HG03108 (cell line): ENCODE data around the gene COL26A1.
"Not testable (repeated sequence)": the region's sequence is repeated elsewhere in the genome, so short reads cannot be mapped to it uniquely, and the experiment has no call there.

Experiments
- ATAC-seq: cut with Tn5 transposase; IDR thresholded peaks from one replicate; pipeline ENCODE4 v1.9.1; 2021; ENCODE audit warnings: moderate library complexity; ENCODE audit not compliant: unreplicated experiment

The COL26A1 gene

GRCh38 chr7:101490439-101490838 lies 127.8 kb downstream of the COL26A1 start:
- ATAC-seq: not testable (repeated sequence)

GRCh38 chr7:101491442-101491841 lies 128.8 kb downstream of the COL26A1 start:
- ATAC-seq: not testable (repeated sequence)

DNA sequence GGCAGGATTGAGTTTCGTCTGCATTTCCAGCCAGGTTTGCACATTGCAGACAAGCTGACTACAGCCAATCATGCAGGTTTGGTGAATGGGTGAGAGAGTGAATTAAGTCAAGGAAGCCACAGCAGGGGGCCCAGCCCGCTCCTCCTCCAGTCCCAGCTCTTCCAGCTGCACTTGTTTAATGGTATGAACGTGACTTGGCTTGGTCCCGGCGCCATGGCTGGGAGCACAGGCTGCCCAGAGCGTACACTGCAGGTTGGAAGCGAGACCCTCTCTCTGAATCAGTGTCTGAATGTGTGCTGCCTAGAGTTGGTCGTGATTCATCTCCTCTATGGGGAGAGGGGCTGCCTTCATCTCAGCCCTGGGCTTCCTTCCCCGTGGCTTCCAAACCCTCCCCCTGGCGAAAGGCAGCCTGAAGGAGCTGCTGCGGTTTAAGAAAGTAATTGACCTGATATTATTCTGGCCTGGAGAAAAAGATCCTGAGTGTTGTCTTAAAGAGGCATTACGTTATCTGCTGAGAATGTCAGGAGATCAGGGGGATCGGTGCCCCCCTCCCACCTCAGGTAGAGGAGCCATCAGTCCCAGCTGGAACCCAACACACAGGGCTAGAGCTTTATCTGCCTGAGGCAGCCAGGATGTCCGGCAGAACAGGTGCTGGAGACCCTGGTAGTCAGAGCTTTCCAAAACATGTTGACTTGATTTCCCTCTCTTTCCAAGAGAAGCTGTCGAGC lies 132.1 kb downstream of the COL26A1 start:
- no peak for ATAC-seq

- no peak for ATAC-seq
Measured at GRCh38 chr7:101496017-101496416, 133.3 kb downstream of the COL26A1 start.

- ATAC-seq: no peak
Measured at GRCh38 chr7:101501351-101501750, 138.7 kb downstream of the COL26A1 start.

DNA sequence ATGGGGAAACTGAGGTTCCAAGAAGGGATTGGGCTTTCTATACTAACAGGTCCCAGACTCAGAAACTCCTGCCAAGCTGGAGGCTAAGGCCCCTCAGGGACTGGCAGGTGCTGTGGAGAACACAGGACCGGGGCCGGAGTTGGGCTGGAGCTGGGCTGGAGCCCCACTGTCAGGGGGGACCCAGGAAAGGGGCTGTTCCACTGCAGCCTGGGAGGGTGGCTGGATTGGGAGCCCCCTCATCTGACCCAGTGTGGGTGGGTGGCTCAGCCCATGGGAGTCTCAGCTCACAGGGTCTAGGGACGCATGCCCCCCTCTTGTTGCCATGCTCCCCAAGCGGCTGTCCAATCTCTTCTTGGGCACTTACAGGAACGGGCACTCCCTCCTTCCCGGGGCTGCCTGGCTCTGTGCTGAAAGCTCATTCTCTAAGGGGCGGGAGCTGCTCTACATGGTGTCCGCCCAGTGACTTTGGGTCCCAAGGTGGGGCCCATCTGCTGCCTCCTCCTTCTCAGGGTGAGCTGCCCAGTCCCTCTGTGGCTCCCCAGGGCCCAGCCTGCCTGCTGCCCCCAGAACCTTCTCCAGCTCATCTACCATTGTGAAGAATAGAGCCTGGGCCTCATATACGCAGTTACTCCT lies 139.9 kb downstream of the COL26A1 start:
- no peak for ATAC-seq

- ATAC-seq: not testable (repeated sequence)
Measured at GRCh38 chr7:101505510-101505909, 142.8 kb downstream of the COL26A1 start.

- no peak for ATAC-seq
Measured at GRCh38 chr7:101506531-101506930, 143.9 kb downstream of the COL26A1 start.

DNA sequence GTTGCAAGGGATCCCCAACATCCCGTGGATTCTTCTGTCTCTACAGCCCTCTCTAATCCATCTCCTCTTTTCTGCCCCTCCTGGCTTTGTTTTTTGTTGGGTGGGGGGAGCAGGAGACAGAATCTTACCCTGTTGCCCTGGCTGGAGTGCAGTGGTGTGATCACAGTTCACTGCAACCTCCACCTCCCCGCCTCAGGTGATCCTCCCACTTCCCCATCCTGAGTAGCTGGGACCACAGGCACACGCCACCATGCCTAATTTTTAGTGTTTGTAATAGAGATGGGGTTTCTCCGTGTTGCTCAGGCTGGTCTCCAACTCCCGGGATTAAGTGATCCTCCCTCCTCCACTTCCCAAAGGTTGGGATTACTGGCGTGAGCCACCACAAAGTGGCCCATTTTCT lies 144.7 kb downstream of the COL26A1 start:
- no peak for ATAC-seq

- no peak for ATAC-seq
Measured at GRCh38 chr7:101507791-101508252, 145.1 kb downstream of the COL26A1 start.

- ATAC-seq: no peak
Measured at GRCh38 chr7:101510297-101510696, 147.6 kb downstream of the COL26A1 start.

DNA sequence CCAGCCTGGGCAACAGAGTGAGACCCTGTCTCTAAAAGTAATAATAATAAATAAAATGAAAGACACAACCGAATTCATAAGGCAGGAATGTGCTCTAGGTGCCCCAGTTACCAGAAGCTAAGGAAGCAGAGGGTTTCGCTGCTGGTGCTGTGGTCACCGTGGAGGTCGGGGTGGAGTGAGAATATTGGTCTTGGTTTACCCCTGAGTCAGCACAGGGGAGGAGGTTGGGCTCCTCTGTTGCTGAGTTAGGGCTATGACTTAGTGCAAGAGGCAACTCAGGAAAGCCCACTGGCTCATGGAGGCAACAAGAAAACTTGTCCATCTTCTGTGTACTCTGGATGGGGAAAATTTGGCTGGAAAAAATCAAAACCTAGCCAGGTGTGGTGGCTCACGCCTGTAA lies 149.3 kb downstream of the COL26A1 start:
- ATAC-seq: no peak

DNA sequence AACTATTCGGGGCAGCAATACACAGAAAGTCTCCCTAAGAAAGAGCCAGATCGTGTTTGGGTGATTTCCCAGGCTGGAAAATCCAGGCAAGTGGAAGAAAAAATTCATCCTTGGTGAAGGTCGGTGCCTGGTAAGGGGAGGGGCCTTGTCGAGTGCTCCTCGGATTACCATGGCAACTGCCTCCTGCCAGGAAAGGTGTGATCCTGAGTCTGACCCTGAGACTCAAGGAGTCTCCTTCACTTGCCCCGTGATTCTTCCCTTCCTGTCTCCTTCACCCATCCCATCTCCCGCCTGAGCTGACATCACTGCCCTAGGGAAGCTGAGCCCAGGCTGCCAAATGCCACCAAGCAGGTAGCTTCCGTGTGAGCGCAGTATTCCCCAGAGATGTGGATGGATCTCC lies 154.2 kb downstream of the COL26A1 start:
- no peak for ATAC-seq

GRCh38 chr7:101517304-101517703 lies 154.6 kb downstream of the COL26A1 start:
- ATAC-seq: no peak

GRCh38 chr7:101518336-101518735 lies 155.7 kb downstream of the COL26A1 start:
- no peak for ATAC-seq

DNA sequence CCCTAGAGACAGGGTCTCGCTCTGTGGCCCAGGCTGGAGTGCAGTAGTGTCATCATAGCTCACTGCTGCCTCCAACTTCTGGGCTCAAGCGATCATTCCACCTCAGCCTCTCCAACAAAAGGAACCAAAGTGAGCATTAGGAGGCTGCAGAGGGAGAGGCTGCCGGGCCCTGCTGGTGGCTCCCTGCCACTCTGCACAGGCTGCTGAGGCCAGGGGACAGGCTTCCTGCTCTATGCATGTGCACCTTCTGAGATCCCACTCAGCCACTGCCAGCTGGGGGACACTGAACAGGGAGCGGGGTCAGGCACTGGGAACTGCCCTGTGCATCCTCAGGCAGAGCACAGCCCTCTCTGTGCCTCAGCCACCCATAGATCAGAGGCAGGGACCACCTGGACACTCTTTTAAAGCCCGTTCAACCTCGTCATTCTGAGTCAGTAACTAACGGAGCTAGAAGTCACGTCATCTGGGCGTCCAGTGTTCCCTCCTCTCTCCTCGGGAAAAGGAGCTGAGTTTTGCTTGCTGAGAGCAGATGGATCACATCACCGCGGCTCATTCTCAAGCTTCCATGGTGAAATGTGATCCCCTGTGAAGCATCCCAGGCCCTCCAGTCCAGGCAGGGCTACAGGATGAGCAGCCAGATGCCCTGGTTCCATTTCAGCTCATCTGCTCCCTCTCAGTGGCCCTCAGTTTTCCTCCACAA lies 156.8 kb downstream of the COL26A1 start:
- no peak for ATAC-seq

- ATAC-seq: no peak
Measured at GRCh38 chr7:101521430-101521925, 158.8 kb downstream of the COL26A1 start.

DNA sequence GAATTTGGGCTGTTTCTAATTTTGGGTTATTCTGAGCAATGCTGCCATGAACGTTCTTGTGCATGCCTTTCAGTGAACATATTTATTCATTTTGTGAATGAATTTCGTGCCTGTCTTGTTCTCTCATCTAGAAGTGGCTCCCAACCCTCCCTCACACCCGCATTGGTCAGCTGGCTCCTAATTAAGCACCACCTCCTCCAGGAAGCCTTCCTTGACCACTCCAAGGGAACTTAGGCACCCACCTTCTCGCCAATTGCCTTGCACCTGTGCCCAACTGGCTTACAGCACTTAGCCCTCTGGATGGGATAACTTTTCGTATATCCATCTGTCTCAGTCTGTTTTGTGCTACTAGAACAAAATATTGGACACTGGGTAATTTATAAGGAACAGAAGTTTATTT lies 159.3 kb downstream of the COL26A1 start:
- no peak for ATAC-seq

DNA sequence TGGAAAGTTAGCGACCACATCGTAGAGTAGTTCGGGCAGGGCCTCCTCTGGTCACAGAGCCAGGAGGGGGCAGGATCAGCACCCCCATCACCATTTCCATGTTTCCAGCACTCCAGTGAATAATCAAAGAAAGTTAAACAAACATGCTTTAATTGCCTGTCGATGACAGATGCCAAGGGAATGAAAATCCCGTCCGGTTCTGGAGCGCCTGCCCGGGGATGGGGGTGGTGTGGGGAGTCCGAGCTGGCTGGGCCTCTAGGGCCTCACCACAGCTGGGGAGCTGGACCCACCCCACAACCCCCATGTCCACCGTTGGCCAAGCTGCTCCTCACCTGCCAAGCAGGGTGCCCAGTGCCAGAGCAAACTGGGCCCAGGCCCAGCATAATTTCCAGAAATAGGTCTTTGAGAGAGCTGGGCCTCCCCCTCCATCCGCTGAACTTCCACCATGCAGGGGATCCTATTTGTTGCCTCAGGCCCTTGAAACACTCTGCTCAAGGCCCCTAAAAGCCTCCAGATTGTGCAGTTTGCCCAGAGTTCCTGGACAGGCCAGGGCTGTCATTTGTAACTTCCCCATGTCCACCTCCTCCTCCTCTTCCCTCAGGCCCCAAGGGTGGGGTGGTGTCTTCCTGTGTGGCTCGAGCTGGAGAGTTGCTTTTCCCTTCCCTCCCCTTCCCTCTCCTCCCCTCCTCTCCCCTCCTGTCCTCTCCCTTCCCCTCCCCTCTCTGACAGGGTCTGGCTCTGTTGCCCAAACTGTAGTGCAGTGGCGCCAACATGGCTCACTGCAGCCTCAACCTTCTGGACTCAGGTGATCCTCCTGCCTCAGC lies 165.4 kb downstream of the COL26A1 start:
- ATAC-seq: no peak

DNA sequence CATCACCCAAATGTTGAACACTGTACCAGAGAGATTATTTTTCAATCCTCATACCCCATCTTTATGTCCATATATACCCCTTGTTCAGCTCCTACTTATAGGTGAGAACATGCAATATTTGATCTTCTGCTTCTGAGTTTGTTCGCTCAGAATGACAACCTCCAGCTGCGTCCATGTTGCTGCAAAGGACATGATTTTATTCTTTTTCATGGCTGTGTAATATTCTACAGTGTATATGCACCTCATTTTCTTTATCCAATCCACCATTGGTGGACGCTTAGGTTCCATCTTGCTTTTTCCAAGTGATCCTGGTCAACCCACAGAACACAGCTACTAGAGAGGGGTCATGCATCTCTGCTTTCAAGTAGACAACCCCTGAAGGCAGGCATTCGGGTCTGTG lies 166.9 kb downstream of the COL26A1 start:
- ATAC-seq: no peak
